Measurements from ENCODE around the gene BMP6. TPM values are rescaled to one million over a fixed set of nuclear protein-coding genes. Genes with fewer than 3 reads are reported as not detected.

Gene BMP6
- total RNA-seq, 2 donors from 2014 or later: 0.45 to 16.8 TPM

- Mint-ChIP-seq H3K4me3 (no peak overlapping the region), H3K4me1 (no peaks in the 10 kb centered on the region), H3K27ac (no peak overlapping the region), H3K27me3 (peaks cover 25% of the 10 kb centered on the region), H3K36me3 (ENCODE audit: low read depth) (peaks cover 2% of the 10 kb centered on the region)
- no peak for ATAC-seq
- DNase-seq: no peak
- no peaks in the 10 kb centered on the region for H3K9me3 ChIP-seq (ENCODE audit: control insufficient read depth, low read length, poor library complexity, severe bottlenecking)
Measured at GRCh38 chr6:7818257-7819214, 92.6 kb downstream of the BMP6 start.

- Mint-ChIP-seq H3K4me3 (no peak overlapping the region), H3K27ac (no peak overlapping the region), H3K4me1 (no peaks in the 10 kb centered on the region), H3K27me3 (peaks cover 34% of the 10 kb centered on the region), H3K36me3 (ENCODE audit: low read depth) (peaks cover 2% of the 10 kb centered on the region)
- no peak for DNase-seq
- H3K9me3 ChIP-seq (ENCODE audit: control insufficient read depth, low read length, poor library complexity, severe bottlenecking): no peaks in the 10 kb centered on the region
- ATAC-seq: no peak
Measured at GRCh38 chr6:7819431-7820015, 93.6 kb downstream of the BMP6 start.

GRCh38 chr6:7820288-7820835 lies 94.5 kb downstream of the BMP6 start:
- peaks cover 3% of the 10 kb centered on the region for H3K36me3 Mint-ChIP-seq (ENCODE audit: low read depth)

GRCh38 chr6:7821426-7821825 lies 95.5 kb downstream of the BMP6 start:
- no peak for ATAC-seq
- no peaks in the 10 kb centered on the region for H3K9me3 ChIP-seq (ENCODE audit: control insufficient read depth, low read length, poor library complexity, severe bottlenecking)
- H3K27ac Mint-ChIP-seq: no peak overlapping the region
- H3K4me3 Mint-ChIP-seq: no peak overlapping the region
- no peak for DNase-seq
- H3K36me3 Mint-ChIP-seq (ENCODE audit: low read depth): peaks cover 3% of the 10 kb centered on the region
- H3K27me3 Mint-ChIP-seq: peaks cover 42% of the 10 kb centered on the region
- H3K4me1 Mint-ChIP-seq: no peaks in the 10 kb centered on the region

More at GRCh38 chr6:7820288-7820835, 94.5 kb downstream of the BMP6 start:
- no peak overlapping the region for H3K27ac Mint-ChIP-seq
- H3K27me3 Mint-ChIP-seq: peaks cover 34% of the 10 kb centered on the region
- H3K9me3 ChIP-seq (ENCODE audit: control insufficient read depth, low read length, poor library complexity, severe bottlenecking): no peaks in the 10 kb centered on the region
- no peaks in the 10 kb centered on the region for H3K4me1 Mint-ChIP-seq
- no peak for DNase-seq
- no peak for ATAC-seq
- H3K4me3 Mint-ChIP-seq: no peak overlapping the region

GRCh38 chr6:7823552-7823951 lies 97.7 kb downstream of the BMP6 start:
- H3K9me3 ChIP-seq (ENCODE audit: control insufficient read depth, low read length, poor library complexity, severe bottlenecking): no peaks in the 10 kb centered on the region
- H3K27ac Mint-ChIP-seq: no peak overlapping the region
- ATAC-seq (no peak), DNase-seq (no peak)
- H3K27me3 Mint-ChIP-seq: peaks cover 44% of the 10 kb centered on the region
- H3K4me1 Mint-ChIP-seq: no peaks in the 10 kb centered on the region
- H3K36me3 Mint-ChIP-seq (ENCODE audit: low read depth): peaks cover 3% of the 10 kb centered on the region
- H3K4me3 Mint-ChIP-seq: no peak overlapping the region

GRCh38 chr6:7825986-7826385 lies 100.1 kb downstream of the BMP6 start:
- no peaks in the 10 kb centered on the region for H3K9me3 ChIP-seq (ENCODE audit: control insufficient read depth, low read length, poor library complexity, severe bottlenecking)
- H3K27me3 Mint-ChIP-seq: peaks cover 46% of the 10 kb centered on the region
- H3K36me3 Mint-ChIP-seq (ENCODE audit: low read depth): peaks cover 3% of the 10 kb centered on the region
- ATAC-seq (no peak), DNase-seq (no peak)
- no peak overlapping the region for H3K27ac Mint-ChIP-seq
- H3K4me3 Mint-ChIP-seq: no peak overlapping the region
- no peaks in the 10 kb centered on the region for H3K4me1 Mint-ChIP-seq

GRCh38 chr6:7827142-7827541 lies 101.2 kb downstream of the BMP6 start:
- H3K9me3 ChIP-seq (ENCODE audit: control insufficient read depth, low read length, poor library complexity, severe bottlenecking): no peaks in the 10 kb centered on the region
- Mint-ChIP-seq H3K4me3 (no peak overlapping the region), H3K36me3 (ENCODE audit: low read depth) (peaks cover 3% of the 10 kb centered on the region), H3K27ac (no peak overlapping the region), H3K27me3 (peaks cover 51% of the 10 kb centered on the region), H3K4me1 (no peaks in the 10 kb centered on the region)
- no peak for ATAC-seq
- no peak for DNase-seq

GRCh38 chr6:7828124-7828523 lies 102.2 kb downstream of the BMP6 start:
- Mint-ChIP-seq H3K27me3 (peaks cover 47% of the 10 kb centered on the region), H3K4me1 (no peaks in the 10 kb centered on the region), H3K27ac (no peak overlapping the region), H3K4me3 (no peak overlapping the region), H3K36me3 (ENCODE audit: low read depth) (peaks cover 3% of the 10 kb centered on the region)
- no peaks in the 10 kb centered on the region for H3K9me3 ChIP-seq (ENCODE audit: control insufficient read depth, low read length, poor library complexity, severe bottlenecking)
- DNase-seq (no peak), ATAC-seq (no peak)

- no peak overlapping the region for H3K27ac Mint-ChIP-seq
- H3K4me1 Mint-ChIP-seq: no peaks in the 10 kb centered on the region
- peaks cover 2% of the 10 kb centered on the region for H3K36me3 Mint-ChIP-seq (ENCODE audit: low read depth)
- no peak overlapping the region for H3K4me3 Mint-ChIP-seq
- peaks cover 28% of the 10 kb centered on the region for H3K27me3 Mint-ChIP-seq
- no peaks in the 10 kb centered on the region for H3K9me3 ChIP-seq (ENCODE audit: control insufficient read depth, low read length, poor library complexity, severe bottlenecking)
- DNase-seq: no peak
- no peak for ATAC-seq
Measured at GRCh38 chr6:7832904-7833750, 107.2 kb downstream of the BMP6 start.

- ATAC-seq: no peak
- H3K9me3 ChIP-seq (ENCODE audit: control insufficient read depth, low read length, poor library complexity, severe bottlenecking): no peaks in the 10 kb centered on the region
- H3K4me3 Mint-ChIP-seq: no peak overlapping the region
- H3K27ac Mint-ChIP-seq: no peak overlapping the region
- DNase-seq: no peak
- H3K4me1 Mint-ChIP-seq: no peaks in the 10 kb centered on the region
- peaks cover 2% of the 10 kb centered on the region for H3K36me3 Mint-ChIP-seq (ENCODE audit: low read depth)
- peaks cover 27% of the 10 kb centered on the region for H3K27me3 Mint-ChIP-seq
Measured at GRCh38 chr6:7833751-7834070, 107.8 kb downstream of the BMP6 start.

- Mint-ChIP-seq H3K36me3 (ENCODE audit: low read depth) (peaks cover 2% of the 10 kb centered on the region), H3K4me1 (no peaks in the 10 kb centered on the region), H3K27me3 (peaks cover 25% of the 10 kb centered on the region), H3K27ac (no peak overlapping the region), H3K4me3 (no peak overlapping the region)
- DNase-seq (no peak), ATAC-seq (no peak)
- H3K9me3 ChIP-seq (ENCODE audit: control insufficient read depth, low read length, poor library complexity, severe bottlenecking): no peaks in the 10 kb centered on the region
Measured at GRCh38 chr6:7836371-7837026, 110.6 kb downstream of the BMP6 start.

- H3K27ac Mint-ChIP-seq: no peak overlapping the region
- no peak for DNase-seq
- H3K4me1 Mint-ChIP-seq: no peaks in the 10 kb centered on the region
- ATAC-seq: no peak
- H3K36me3 Mint-ChIP-seq (ENCODE audit: low read depth): no peaks in the 10 kb centered on the region
- no peaks in the 10 kb centered on the region for H3K9me3 ChIP-seq (ENCODE audit: control insufficient read depth, low read length, poor library complexity, severe bottlenecking)
- H3K4me3 Mint-ChIP-seq: no peak overlapping the region
- H3K27me3 Mint-ChIP-seq: peaks cover 17% of the 10 kb centered on the region
Measured at GRCh38 chr6:7841781-7842468, 116.0 kb downstream of the BMP6 start.
